ENCODE results near the gene LRRC8B. TPM values are rescaled to one million over a fixed set of nuclear protein-coding genes. Genes with fewer than 3 reads are reported as not detected.

LRRC8B gene
- total and polyA plus RNA-seq, 9 of the 15 experiments (the other 6 are each of a cell fraction or from before 2014, with no cell fraction given) = 4.3 to 43.7 (median 14.4) TPM

- TF ChIP-seq HMBOX1 (IDR thresholded peaks at IDR 0.05) = peak; percentile 97
- TF ChIP-seq CTBP1 (IDR thresholded peaks at IDR 0.05; ENCODE audit: borderline replicate concordance) = peak; percentile 60; the same call in 1 of the 2 replicates
- TF ChIP-seq FOSL1 (tag; conservative IDR thresholded peaks at IDR 0.05) = peak; percentile 84
- TF ChIP-seq ID3 (CRISPR knock-in tag; IDR thresholded peaks at IDR 0.05) = no peak
- TF ChIP-seq ID3 (tag; IDR thresholded peaks at IDR 0.05) = no peak
Measured at GRCh38 chr1:89538361-89538760, 13.7 kb downstream of the LRRC8B start (continued).

GRCh38 chr1:89539128-89539527, 14.5 kb downstream of the LRRC8B start:
- Histone ChIP-seq H3K36me3 (ENCODE audit: control insufficient read depth, insufficient read depth, low read length) (peaks cover 35% of the 10 kb centered on the region; the same call in 2 of the 3 replicates), H3K9ac (ENCODE audit: insufficient read depth in 1 of 2, low read depth in 2 of 2, low read length in 2 of 2) (no peak overlapping the region), H3K9me3 (replicated peaks; ENCODE audit: control insufficient read depth, insufficient read depth, low read depth, low read length) (no peaks in the 10 kb centered on the region), H3K4me3 (no peak overlapping the region), H3K27me3 (ENCODE audit: control insufficient read depth in 2 of 2, insufficient read depth in 2 of 2, low read length in 2 of 2) (no peaks in the 10 kb centered on the region), H2AFZ (ENCODE audit: low read depth, low read length) (no peak overlapping the region), H3K4me1 (replicated peaks in 1 of 2; ENCODE audit: control insufficient read depth in 2 of 2, insufficient read depth in 2 of 2, low read length in 2 of 2) (peaks cover 14 to 72% of the 10 kb centered on the region in 2 experiments), H4K20me1 (replicated peaks; ENCODE audit: control insufficient read depth, insufficient read depth, low read length) (no peaks in the 10 kb centered on the region), H3K79me2 (ENCODE audit: control insufficient read depth, insufficient read depth, low read length) (peaks cover 97% of the 10 kb centered on the region), H3K4me2 (ENCODE audit: insufficient read depth, low read length) (no peak overlapping the region), H3K9me1 (ENCODE audit: control insufficient read depth, insufficient read depth, low read length) (no peaks in the 10 kb centered on the region), H3K27ac (ENCODE audit: extremely low read depth, low read depth, low read length) (peak overlapping the region; percentile 32; the same call in 2 of the 3 replicates)
- ChIA-PET CTCF (ENCODE audit: low intra/inter-chr PET ratio) (no interaction called here), POLR2A (interaction anchor here (0.7 to 1.0 kb wide), 2 partner anchors 34 to 232 kb away, joined by 3 read pairs; no protein-coding TSS in a partner anchor)
- WGBS (ENCODE audit: insufficient coverage, low coverage, missing lambda C conversion rate) = 48% methylated on average over 3 of the region's 3 CpGs
- TF ChIP-seq RFX1 (IDR thresholded peaks at IDR 0.05) (peak; percentile 88), CSDE1 (IDR thresholded peaks at IDR 0.05) (peak in 1 of 2 experiments; percentile 38; a peak in 1 of 4 replicates), HDAC8 (tag; IDR thresholded peaks at IDR 0.05) (no peak), THRA (IDR thresholded peaks at IDR 0.05) (no peak), MYNN (IDR thresholded peaks at IDR 0.05) (0 out of 2 replicates have a peak, but pooled peaks have one; percentile 50), MYNN (CRISPR knock-in tag; IDR thresholded peaks at IDR 0.05) (no peak)
- DNase-seq (ENCODE audit: extremely low read depth in 1 of 4, low spot score in 3 of 4) (no peak), ATAC-seq (no peak), FAIRE-seq (no peak)
- intact Hi-C loops (cut with micrococcal nuclease) (loop anchor here (5.0 to 10.0 kb wide), 2 partner anchors 166 to 283 kb away; partner anchors contain the start of gene LRRC8D), in situ Hi-C loops (cut with MboI) (no loop called here)
- BruUV-seq (replicated peaks) = no TSS peak
